OCI-LY1 (cell line): Measurements from ENCODE around the gene IGFBP5.

Experiments used
- H2AFZ ChIP-seq: fragments of 200-600 bp; sonication (generic), shearing (Covaris generic); 2 replicates; pipeline ENCODE4 v1.6.0; 2014; ENCODE audit warnings: antibody characterized with exemption, mild to moderate bottlenecking, low read length
- H3F3A ChIP-seq: fragments of 200-600 bp; sonication (generic), shearing (Covaris generic); 2 replicates; pipeline ENCODE4 v1.6.0; 2014; ENCODE audit warnings: mild to moderate bottlenecking, antibody characterized with exemption, low read length, moderate library complexity; ENCODE audit not compliant: insufficient read depth
- H3K27ac ChIP-seq: fragments of 200-600 bp; sonication (generic); 2 replicates; pipeline ENCODE4 v1.5.1; 2014; ENCODE audit warnings: low read length, mixed run types, mild to moderate bottlenecking, low read depth; ENCODE audit not compliant: poor library complexity, severe bottlenecking
- H3K27me3 ChIP-seq: fragments of 200-600 bp; sonication (generic); 2 replicates; pipeline ENCODE4 v1.6.0; 2014; ENCODE audit warnings: antibody characterized with exemption, mild to moderate bottlenecking, low read length, moderate library complexity; ENCODE audit not compliant: insufficient read depth
- H3K36me3 ChIP-seq: fragments of 200-600 bp; sonication (generic); 2 replicates; pipeline ENCODE4 v1.6.1; 2014; ENCODE audit warnings: mild to moderate bottlenecking, antibody characterized with exemption, low read length, moderate library complexity, mixed read lengths; ENCODE audit not compliant: insufficient read depth
- H3K4me1 ChIP-seq: fragments of 200-600 bp; sonication (generic); 2 replicates; pipeline ENCODE4 v1.5.1; 2014; ENCODE audit warnings: mild to moderate bottlenecking, low read length, moderate library complexity; ENCODE audit not compliant: insufficient read depth, severe bottlenecking
- H3K4me2 ChIP-seq: fragments of 200-600 bp; sonication (generic), shearing (Covaris generic); 2 replicates; pipeline ENCODE4 v1.6.1; 2014; ENCODE audit warnings: low read length
- H3K4me3 ChIP-seq: fragments of 200-600 bp; sonication (generic); 2 replicates; pipeline ENCODE4 v1.5.1; 2014; ENCODE audit warnings: low read length, low read depth, mild to moderate bottlenecking, mixed read lengths; ENCODE audit not compliant: poor library complexity, severe bottlenecking
- H3K79me2 ChIP-seq: fragments of 200-600 bp; shearing (Covaris generic); 2 replicates; pipeline ENCODE4 v1.6.1; 2016; ENCODE audit warnings: mixed run types, low read length, mixed read lengths; ENCODE audit not compliant: insufficient read depth
- H3K9ac ChIP-seq: fragments of 200-600 bp; sonication (generic), shearing (Covaris generic); 2 replicates; pipeline ENCODE4 v1.6.1; 2014; ENCODE audit warnings: mild to moderate bottlenecking, low read length, mixed read lengths
- H3K9me2 ChIP-seq: fragments of 200-600 bp; sonication (generic), shearing (Covaris generic); 2 replicates; pipeline ENCODE4 v1.6.1; 2014; ENCODE audit warnings: low read depth, mild to moderate bottlenecking, low read length, mixed read lengths
- H3K9me3 ChIP-seq: fragments of 200-600 bp; shearing (Covaris generic); 2 replicates; pipeline ENCODE4 v1.6.1; 2014; ENCODE audit warnings: low read length, mixed read lengths
- H4K20me1 ChIP-seq: fragments of 200-600 bp; sonication (generic), shearing (Covaris generic); 2 replicates; pipeline ENCODE4 v1.6.0; 2016; ENCODE audit warnings: mild to moderate bottlenecking, low read length; ENCODE audit not compliant: insufficient read depth
- CTCF ChIP-seq: fragments of 200-600 bp; sonication (generic), shearing (Covaris generic); IDR thresholded peaks from 2 replicates; pipeline ENCODE4 v1.5.1; 2017; ENCODE audit warnings: mild to moderate bottlenecking, antibody characterized with exemption, low read length, moderate library complexity, mixed read lengths
- EZH2 ChIP-seq: fragments of 200-600 bp; sonication (generic), shearing (Covaris generic); IDR thresholded peaks from 2 replicates; pipeline ENCODE4 v1.8.0; 2017; ENCODE audit warnings: borderline replicate concordance, mixed run types, mild to moderate bottlenecking, antibody characterized with exemption, low read length, moderate library complexity, mixed read lengths

The IGFBP5 gene

GRCh38 chr2:216636551-216637450 is 58.5 kb downstream of the IGFBP5 start:
- no peak overlapping the region for H3K4me3 ChIP-seq
- no peaks in the 10 kb centered on the region for H3K9me3 ChIP-seq
- no peaks in the 10 kb centered on the region for H3F3A ChIP-seq
- H3K9ac ChIP-seq: no peak overlapping the region
- no peaks in the 10 kb centered on the region for H4K20me1 ChIP-seq
- no peak for TF ChIP-seq EZH2
- no peak for TF ChIP-seq CTCF
- H3K27me3 ChIP-seq: no peaks in the 10 kb centered on the region
- H3K9me2 ChIP-seq: no peaks in the 10 kb centered on the region
- H3K79me2 ChIP-seq: no peaks in the 10 kb centered on the region
- no peaks in the 10 kb centered on the region for H3K4me1 ChIP-seq
- no peaks in the 10 kb centered on the region for H3K36me3 ChIP-seq
- H2AFZ ChIP-seq: no peak overlapping the region
- H3K4me2 ChIP-seq: no peak overlapping the region
- no peak overlapping the region for H3K27ac ChIP-seq

- Histone ChIP-seq H3K9ac (no peak overlapping the region), H3K27ac (no peak overlapping the region), H3F3A (no peaks in the 10 kb centered on the region), H2AFZ (no peak overlapping the region), H3K27me3 (no peaks in the 10 kb centered on the region), H3K79me2 (no peaks in the 10 kb centered on the region), H4K20me1 (no peaks in the 10 kb centered on the region), H3K36me3 (no peaks in the 10 kb centered on the region), H3K4me1 (no peaks in the 10 kb centered on the region), H3K9me3 (no peaks in the 10 kb centered on the region), H3K4me2 (no peak overlapping the region), H3K4me3 (no peak overlapping the region), H3K9me2 (no peaks in the 10 kb centered on the region)
- no peak for TF ChIP-seq CTCF
Measured at GRCh38 chr2:216635701-216636550, 59.4 kb downstream of the IGFBP5 start.

GRCh38 chr2:216635171-216635570 is 60.2 kb downstream of the IGFBP5 start:
- H3K9me2 ChIP-seq: no peaks in the 10 kb centered on the region
- no peaks in the 10 kb centered on the region for H3K9me3 ChIP-seq
- no peak overlapping the region for H3K4me3 ChIP-seq
- TF ChIP-seq CTCF (no peak), EZH2 (no peak)
- no peak overlapping the region for H3K9ac ChIP-seq
- no peaks in the 10 kb centered on the region for H4K20me1 ChIP-seq
- no peaks in the 10 kb centered on the region for H3F3A ChIP-seq
- H3K27me3 ChIP-seq: no peaks in the 10 kb centered on the region
- H3K27ac ChIP-seq: no peak overlapping the region
- H3K4me2 ChIP-seq: no peak overlapping the region
- no peaks in the 10 kb centered on the region for H3K4me1 ChIP-seq
- no peak overlapping the region for H2AFZ ChIP-seq
- no peaks in the 10 kb centered on the region for H3K79me2 ChIP-seq
- H3K36me3 ChIP-seq: no peaks in the 10 kb centered on the region
